Heart left ventricle (tissue), 13 donors: ENCODE data around the gene TJP2.

Experiments used
- POLR2A ChIP-seq, 2 donors: fragments of 450-650 bp; IDR thresholded peaks; one replicate each; pipeline ENCODE4 v1.6.1; 2017; ENCODE audit warnings: antibody characterized with exemption in 2 of 2, mild to moderate bottlenecking in 2 of 2, moderate library complexity in 2 of 2
- TF ChIP-seq, protein P1 (sequence below), 12 donors: fragments of 200-600 bp; sonication (generic) in 4 of 12; IDR thresholded peaks; one replicate each; pipeline versions ENCODE4 v1.5.0 to v1.8.0; 2018 to 2022; ENCODE audit warnings: antibody characterized with exemption in 12 of 12, mild to moderate bottlenecking in 5 of 12
- donor health status: ischemic (EF 13 %, LVEDD 7.1; RV severe dilation, severe dysfunction).
- donor health status: DM: no; HTN: yes; CAD: no.
- donor health status: DM: no; HTN: no; CAD: no.
- donor health status: ischemic (EF 25% LVEDD 6.9; RV normal size, moderate dysfunction).
- donor health status: ischemic (EF 25% LVEDD 5.7; RV mildly dilated, moderate dysfunction).
- donor health status: ischemic (EF 35%, LVEDD 5.7; RV mildly dilated, moderate dysfunction).
- donor health status: nonischemic (EF 11% LVEDD 7.7; RV severe dilation, severe dysfunction).
- donor health status: DM: yes; HTN: yes; CAD: no.
- donor health status: PGD.
- donor health status: ischemic (EF 29% LVEDD 5.4; RV normal size, mild dysfunction).
- donor health status: nonischemic (EF 23%, LVEDD 6.1; RV moderate dilation, normal function).

DNA sequence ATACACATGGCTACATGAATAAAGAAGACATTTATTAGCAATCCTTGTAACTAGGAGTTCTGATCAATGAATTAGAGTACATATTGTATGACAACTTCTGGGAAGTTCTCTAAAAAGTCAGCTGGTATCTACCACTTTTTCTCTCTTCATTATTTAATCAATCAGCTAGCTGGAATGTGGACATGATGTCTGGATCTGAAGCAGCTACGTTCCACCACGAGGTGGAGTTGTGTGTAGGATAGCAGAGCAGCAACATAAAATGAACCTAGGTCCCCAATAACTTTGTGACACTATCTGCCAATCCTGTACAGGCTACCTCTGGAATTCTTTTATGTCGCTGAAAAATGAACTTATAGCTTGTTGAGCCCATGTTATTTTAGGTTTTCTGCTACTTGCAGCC, 118.0 kb downstream of the TJP2 start:
- TF ChIP-seq, protein P1, sequence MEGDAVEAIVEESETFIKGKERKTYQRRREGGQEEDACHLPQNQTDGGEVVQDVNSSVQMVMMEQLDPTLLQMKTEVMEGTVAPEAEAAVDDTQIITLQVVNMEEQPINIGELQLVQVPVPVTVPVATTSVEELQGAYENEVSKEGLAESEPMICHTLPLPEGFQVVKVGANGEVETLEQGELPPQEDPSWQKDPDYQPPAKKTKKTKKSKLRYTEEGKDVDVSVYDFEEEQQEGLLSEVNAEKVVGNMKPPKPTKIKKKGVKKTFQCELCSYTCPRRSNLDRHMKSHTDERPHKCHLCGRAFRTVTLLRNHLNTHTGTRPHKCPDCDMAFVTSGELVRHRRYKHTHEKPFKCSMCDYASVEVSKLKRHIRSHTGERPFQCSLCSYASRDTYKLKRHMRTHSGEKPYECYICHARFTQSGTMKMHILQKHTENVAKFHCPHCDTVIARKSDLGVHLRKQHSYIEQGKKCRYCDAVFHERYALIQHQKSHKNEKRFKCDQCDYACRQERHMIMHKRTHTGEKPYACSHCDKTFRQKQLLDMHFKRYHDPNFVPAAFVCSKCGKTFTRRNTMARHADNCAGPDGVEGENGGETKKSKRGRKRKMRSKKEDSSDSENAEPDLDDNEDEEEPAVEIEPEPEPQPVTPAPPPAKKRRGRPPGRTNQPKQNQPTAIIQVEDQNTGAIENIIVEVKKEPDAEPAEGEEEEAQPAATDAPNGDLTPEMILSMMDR (IDR thresholded peaks at IDR 0.05), result no peak
- TF ChIP-seq POLR2A (IDR thresholded peaks at IDR 0.05), result no peak
